Measurements from ENCODE around the gene CSF2RB.

Gene CSF2RB

DNA sequence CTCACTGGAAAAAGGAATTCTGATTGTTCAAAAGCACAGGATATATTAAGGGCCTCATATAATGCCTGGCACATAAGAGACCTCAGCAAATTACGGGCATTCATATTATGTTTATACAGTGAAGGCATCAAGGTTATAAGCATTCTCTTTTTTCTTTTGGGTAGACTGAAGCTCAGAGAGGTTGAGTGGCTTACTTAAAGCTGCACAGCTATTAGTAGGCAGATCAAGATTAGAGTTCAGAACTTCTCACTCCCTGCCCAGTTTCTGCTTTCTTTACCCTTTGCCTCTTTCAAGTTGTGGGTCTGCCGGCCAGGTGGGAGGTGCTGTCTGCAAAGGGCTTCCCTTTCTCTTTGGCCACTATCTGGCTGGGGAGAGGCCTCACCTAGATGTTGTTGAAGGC lies 18.0 kb downstream of the CSF2RB start:
- TF ChIP-seq, protein P1, sequence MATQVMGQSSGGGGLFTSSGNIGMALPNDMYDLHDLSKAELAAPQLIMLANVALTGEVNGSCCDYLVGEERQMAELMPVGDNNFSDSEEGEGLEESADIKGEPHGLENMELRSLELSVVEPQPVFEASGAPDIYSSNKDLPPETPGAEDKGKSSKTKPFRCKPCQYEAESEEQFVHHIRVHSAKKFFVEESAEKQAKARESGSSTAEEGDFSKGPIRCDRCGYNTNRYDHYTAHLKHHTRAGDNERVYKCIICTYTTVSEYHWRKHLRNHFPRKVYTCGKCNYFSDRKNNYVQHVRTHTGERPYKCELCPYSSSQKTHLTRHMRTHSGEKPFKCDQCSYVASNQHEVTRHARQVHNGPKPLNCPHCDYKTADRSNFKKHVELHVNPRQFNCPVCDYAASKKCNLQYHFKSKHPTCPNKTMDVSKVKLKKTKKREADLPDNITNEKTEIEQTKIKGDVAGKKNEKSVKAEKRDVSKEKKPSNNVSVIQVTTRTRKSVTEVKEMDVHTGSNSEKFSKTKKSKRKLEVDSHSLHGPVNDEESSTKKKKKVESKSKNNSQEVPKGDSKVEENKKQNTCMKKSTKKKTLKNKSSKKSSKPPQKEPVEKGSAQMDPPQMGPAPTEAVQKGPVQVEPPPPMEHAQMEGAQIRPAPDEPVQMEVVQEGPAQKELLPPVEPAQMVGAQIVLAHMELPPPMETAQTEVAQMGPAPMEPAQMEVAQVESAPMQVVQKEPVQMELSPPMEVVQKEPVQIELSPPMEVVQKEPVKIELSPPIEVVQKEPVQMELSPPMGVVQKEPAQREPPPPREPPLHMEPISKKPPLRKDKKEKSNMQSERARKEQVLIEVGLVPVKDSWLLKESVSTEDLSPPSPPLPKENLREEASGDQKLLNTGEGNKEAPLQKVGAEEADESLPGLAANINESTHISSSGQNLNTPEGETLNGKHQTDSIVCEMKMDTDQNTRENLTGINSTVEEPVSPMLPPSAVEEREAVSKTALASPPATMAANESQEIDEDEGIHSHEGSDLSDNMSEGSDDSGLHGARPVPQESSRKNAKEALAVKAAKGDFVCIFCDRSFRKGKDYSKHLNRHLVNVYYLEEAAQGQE (IDR thresholded peaks at IDR 0.05; ENCODE audit: low read depth), result no peak
- TF ChIP-seq CREB1 (IDR thresholded peaks at IDR 0.05; ENCODE audit: low read depth), result no peak

DNA sequence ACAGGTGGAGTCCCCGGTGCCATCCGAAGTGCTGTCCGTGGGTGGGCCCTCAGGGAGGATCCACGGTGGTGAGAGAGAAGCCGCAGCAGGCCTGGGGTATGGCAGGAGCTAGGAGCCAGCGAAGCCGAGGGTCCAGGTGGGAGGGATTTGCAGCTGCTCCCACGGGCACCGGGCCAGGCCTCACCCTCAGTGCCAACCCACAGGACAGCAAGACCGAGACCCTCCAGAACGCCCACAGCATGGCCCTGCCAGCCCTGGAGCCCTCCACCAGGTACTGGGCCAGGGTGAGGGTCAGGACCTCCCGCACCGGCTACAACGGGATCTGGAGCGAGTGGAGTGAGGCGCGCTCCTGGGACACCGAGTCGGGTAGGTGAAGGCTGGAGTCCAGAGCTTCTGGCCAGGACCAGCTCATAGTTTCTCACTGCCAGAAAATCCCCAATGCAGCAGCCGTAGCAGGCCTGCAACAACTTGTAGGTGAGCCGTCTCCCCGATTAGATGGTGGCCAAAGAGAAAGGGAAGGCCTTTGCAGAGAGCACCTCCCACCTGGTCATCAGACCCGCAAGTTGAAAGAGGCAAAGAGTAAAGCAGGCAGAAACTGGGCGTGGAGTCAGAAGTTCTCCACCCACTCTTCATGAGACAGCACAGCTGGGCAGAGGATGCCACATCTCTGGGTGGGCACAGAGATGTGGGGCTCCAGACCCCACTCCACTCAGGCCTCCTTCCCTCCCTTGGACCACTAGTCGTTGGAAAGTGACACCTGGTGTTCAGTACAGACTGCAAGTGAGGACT lies 20.4 kb downstream of the CSF2RB start:
- TF ChIP-seq, protein P2, sequence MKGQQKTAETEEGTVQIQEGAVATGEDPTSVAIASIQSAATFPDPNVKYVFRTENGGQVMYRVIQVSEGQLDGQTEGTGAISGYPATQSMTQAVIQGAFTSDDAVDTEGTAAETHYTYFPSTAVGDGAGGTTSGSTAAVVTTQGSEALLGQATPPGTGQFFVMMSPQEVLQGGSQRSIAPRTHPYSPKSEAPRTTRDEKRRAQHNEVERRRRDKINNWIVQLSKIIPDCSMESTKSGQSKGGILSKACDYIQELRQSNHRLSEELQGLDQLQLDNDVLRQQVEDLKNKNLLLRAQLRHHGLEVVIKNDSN (IDR thresholded peaks at IDR 0.05), result no peak
- no peak for TF ChIP-seq TEAD4 (IDR thresholded peaks at IDR 0.05)
- TF ChIP-seq, protein P3, sequence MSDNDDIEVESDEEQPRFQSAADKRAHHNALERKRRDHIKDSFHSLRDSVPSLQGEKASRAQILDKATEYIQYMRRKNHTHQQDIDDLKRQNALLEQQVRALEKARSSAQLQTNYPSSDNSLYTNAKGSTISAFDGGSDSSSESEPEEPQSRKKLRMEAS (IDR thresholded peaks at IDR 0.05), result no peak
- no peak for TF ChIP-seq TAF1 (IDR thresholded peaks at IDR 0.05; ENCODE audit: low read depth)
- no peak for TF ChIP-seq FOXM1 (IDR thresholded peaks at IDR 0.05; ENCODE audit: borderline replicate concordance, low read depth)
- TF ChIP-seq TCF12 (IDR thresholded peaks at IDR 0.05; ENCODE audit: low read depth), result no peak
- TF ChIP-seq ZBTB7A (IDR thresholded peaks at IDR 0.05; ENCODE audit: low read depth), result no peak
- TF ChIP-seq EP300 (IDR thresholded peaks at IDR 0.05; ENCODE audit: borderline replicate concordance), result no peak
- TF ChIP-seq RAD21 (IDR thresholded peaks at IDR 0.05; ENCODE audit: low read depth), result no peak
- no peak for TF ChIP-seq CEBPB (IDR thresholded peaks at IDR 0.05)
- no peak for TF ChIP-seq NFIC (IDR thresholded peaks at IDR 0.05)
- no peak for TF ChIP-seq CREB1 (IDR thresholded peaks at IDR 0.05; ENCODE audit: low read depth)
- no peak for TF ChIP-seq YY1 (IDR thresholded peaks at IDR 0.05; ENCODE audit: low read depth)
- no peak for TF ChIP-seq EGR1 (IDR thresholded peaks at IDR 0.05)

DNA sequence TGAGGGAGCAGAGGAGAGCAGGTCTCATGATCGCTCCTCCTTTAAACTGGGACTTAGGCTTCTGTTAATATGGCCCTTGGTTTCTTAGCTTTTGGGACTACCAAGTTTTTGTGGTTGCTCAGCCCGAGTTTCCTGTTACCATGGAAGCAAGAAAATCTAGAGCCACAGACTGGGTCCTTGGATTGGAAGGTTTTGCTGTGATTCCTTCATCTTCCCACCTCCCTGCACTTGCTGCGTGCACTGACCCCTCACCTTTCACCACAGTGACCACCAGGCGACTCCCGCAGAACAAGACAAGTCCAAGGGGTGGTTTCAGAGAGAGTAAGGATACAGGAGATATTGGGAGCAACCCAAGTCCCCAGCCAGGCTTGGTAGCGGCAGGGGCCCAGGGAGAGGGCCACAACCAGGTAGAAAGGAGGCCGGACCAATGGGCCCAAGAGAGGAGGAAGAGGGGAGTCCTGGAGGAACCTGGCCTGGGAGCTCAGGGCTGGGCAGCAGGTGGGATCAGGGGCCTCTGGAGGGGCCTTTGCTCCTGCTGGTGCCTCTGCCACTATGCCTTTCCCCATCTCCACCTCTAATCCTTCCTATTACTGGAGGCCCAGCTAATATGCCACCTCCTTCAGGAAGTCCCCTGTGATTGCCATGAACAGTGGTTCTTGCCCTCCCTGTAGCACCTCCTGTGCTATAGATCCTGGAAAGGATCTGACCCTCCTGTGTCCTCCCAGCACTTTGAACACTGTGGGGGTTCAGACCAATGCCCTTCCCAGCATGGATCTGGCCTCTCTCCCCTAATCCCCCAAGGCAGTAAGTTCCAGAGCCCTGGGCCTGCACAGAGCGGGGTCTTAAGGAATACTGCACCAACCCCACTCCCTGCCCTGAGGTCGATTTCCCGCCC lies 21.2 kb downstream of the CSF2RB start:
- TF ChIP-seq, protein P1 (IDR thresholded peaks at IDR 0.05; ENCODE audit: low read depth), result no peak
- no peak for TF ChIP-seq NFIC (IDR thresholded peaks at IDR 0.05)
- TF ChIP-seq TCF12 (IDR thresholded peaks at IDR 0.05; ENCODE audit: low read depth), result no peak
- no peak for TF ChIP-seq RAD21 (IDR thresholded peaks at IDR 0.05; ENCODE audit: low read depth)

DNA sequence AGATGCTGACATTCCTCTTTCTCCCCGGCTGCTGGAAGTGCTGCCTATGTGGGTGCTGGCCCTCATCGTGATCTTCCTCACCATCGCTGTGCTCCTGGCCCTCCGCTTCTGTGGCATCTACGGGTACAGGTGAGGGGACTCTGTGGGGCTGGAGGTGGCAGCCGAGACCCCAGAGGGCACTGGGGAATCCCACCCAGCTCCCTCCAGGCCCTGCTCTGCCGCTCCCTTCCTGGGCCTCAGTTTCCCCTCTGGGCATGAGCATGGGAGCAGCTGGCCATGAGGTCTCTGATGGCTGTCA lies 21.8 kb downstream of the CSF2RB start:
- TF ChIP-seq EP300 (IDR thresholded peaks at IDR 0.05; ENCODE audit: borderline replicate concordance) (no peak), FOXM1 (IDR thresholded peaks at IDR 0.05; ENCODE audit: borderline replicate concordance, low read depth) (no peak), NFIC (IDR thresholded peaks at IDR 0.05) (no peak), EGR1 (IDR thresholded peaks at IDR 0.05) (no peak), TCF12 (IDR thresholded peaks at IDR 0.05; ENCODE audit: low read depth) (no peak), TEAD4 (IDR thresholded peaks at IDR 0.05) (no peak), RAD21 (IDR thresholded peaks at IDR 0.05; ENCODE audit: low read depth) (no peak), CEBPB (IDR thresholded peaks at IDR 0.05) (no peak), CREB1 (IDR thresholded peaks at IDR 0.05; ENCODE audit: low read depth) (no peak)
- TF ChIP-seq, protein P1 (IDR thresholded peaks at IDR 0.05; ENCODE audit: low read depth), result no peak

DNA sequence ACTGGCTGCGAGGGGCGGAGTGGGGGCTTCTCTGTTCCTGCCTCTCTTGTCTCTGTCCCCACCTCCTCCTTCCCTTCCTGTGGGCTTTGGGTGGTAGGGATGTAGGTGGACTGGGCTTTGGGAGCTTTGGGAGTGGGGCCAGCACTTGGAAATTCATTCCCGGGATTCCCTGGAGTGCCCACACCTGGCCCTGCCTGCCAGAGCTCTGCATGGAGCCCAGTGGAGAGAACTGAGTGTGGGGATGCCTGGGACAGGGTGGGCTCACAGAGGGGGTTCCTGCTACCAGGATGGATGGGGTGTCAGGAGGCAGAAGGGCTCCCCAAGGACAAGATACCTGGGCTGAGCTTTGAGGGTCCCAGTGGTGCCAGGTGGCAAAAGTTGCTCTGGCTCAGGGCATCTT lies 22.3 kb downstream of the CSF2RB start:
- TF ChIP-seq RAD21 (IDR thresholded peaks at IDR 0.05; ENCODE audit: low read depth), result no peak
- TF ChIP-seq, protein P3 (IDR thresholded peaks at IDR 0.05), result no peak
